Measurements from ENCODE around the gene DMTF1.
"Not testable (repeated sequence)": the region's sequence is repeated elsewhere in the genome, so short reads cannot be mapped to it uniquely, and the experiment has no call there.

DNA sequence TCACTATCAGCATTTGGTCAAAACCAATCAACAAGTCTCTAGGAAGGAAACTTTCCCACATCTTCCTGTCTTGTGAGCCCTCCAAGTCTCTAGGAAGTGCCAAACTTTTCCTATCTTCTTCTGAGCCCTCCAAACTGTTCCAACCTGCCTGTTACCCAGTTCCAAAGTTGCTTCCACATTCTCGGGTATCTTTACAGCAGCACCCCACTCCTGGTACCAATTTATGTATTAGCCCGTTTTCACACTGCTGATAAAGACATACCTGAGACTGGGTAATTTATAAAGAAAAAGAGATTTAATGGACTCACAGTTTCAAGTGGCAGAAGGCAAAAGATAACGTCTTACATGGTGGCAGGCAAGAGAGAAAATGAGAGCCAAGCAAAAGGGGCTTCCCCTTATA lies 53.4 kb downstream of the DMTF1 start:
- TF ChIP-seq, protein P1, sequence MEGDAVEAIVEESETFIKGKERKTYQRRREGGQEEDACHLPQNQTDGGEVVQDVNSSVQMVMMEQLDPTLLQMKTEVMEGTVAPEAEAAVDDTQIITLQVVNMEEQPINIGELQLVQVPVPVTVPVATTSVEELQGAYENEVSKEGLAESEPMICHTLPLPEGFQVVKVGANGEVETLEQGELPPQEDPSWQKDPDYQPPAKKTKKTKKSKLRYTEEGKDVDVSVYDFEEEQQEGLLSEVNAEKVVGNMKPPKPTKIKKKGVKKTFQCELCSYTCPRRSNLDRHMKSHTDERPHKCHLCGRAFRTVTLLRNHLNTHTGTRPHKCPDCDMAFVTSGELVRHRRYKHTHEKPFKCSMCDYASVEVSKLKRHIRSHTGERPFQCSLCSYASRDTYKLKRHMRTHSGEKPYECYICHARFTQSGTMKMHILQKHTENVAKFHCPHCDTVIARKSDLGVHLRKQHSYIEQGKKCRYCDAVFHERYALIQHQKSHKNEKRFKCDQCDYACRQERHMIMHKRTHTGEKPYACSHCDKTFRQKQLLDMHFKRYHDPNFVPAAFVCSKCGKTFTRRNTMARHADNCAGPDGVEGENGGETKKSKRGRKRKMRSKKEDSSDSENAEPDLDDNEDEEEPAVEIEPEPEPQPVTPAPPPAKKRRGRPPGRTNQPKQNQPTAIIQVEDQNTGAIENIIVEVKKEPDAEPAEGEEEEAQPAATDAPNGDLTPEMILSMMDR (optimal IDR thresholded peaks at IDR 0.05 in 1 of 3, IDR thresholded peaks at IDR 0.05 in 1 of 3, conservative IDR thresholded peaks at IDR 0.05 in 1 of 3; ENCODE audit: extremely low read depth in 1 of 3, insufficient read depth in 2 of 3, low read length in 3 of 3): not testable (repeated sequence)
- TF ChIP-seq EZH2 (IDR thresholded peaks at IDR 0.05; ENCODE audit: low read length): not testable (repeated sequence)
